HG03095 (cell line): ENCODE measurements around the gene ZNF789.

Experiments
- ATAC-seq: cut with Tn5 transposase; IDR thresholded peaks from one replicate; pipeline ENCODE4 v1.9.1; 2021; ENCODE audit warnings: moderate library complexity; ENCODE audit not compliant: unreplicated experiment

Gene ZNF789

GRCh38 chr7:99457650-99458493, 14.8 kb upstream of the ZNF789 start:
- no peak for ATAC-seq

DNA sequence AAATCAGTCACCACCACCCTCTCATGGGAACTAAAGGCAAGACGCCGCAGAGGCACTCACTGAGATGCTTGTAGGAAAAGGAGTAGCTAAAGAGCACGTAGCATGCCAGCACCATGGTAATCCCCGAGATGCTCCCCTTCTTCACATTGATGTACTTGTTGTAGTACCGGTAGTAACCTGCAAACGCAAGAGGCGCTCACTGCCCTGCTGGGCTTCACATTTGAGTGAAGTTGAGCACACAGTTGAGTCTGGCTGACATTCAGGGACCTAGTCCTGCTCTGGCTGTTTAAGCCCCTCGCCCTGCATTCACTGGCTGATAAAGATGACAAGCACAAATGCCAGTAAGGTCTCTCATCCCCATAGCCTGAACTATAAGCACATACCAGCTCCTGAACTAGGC, 13.6 kb upstream of the ZNF789 start:
- ATAC-seq: no peak

- no peak for ATAC-seq
These were observed 12.0 kb upstream of the ZNF789 start for GRCh38 chr7:99460651-99461050.

DNA sequence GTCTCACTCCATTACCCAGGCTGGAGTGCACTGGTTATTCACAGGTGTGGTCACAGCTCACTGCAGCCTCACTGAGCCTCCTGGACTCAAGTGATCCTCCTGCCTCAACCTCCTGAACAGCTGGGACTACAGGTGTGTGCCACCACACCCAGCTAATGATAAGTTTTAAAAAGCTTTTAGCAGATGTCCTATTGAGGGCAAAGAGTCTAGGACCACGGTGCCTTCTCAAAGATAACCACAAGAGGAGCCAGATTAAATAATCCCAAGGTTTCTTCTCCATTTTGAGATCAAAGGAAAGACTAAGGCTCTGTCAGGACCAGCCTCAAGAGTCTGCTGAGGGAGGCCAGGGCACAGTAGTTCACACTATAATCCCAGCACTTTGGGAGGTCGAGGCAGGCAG, 11.5 kb upstream of the ZNF789 start:
- no peak for ATAC-seq

DNA sequence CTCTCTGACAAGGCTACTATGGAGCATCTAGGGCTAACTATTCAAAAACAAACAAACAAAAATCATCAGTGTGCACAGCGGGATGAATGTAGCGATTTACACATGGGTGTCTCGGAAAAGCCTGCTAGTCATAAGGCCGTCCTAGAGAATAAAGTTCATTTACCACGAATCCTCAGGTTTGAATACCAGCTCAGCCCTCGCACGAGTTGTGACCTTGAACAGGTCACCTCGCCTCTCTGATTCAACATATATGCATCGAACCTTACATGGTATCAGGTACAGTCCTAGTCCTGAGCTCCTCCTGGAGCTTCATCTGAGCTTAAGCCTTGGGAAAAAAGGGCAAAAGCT, 7.3 kb upstream of the ZNF789 start:
- ATAC-seq: no peak

GRCh38 chr7:99468336-99468918, 4.3 kb upstream of the ZNF789 start:
- no peak for ATAC-seq

DNA sequence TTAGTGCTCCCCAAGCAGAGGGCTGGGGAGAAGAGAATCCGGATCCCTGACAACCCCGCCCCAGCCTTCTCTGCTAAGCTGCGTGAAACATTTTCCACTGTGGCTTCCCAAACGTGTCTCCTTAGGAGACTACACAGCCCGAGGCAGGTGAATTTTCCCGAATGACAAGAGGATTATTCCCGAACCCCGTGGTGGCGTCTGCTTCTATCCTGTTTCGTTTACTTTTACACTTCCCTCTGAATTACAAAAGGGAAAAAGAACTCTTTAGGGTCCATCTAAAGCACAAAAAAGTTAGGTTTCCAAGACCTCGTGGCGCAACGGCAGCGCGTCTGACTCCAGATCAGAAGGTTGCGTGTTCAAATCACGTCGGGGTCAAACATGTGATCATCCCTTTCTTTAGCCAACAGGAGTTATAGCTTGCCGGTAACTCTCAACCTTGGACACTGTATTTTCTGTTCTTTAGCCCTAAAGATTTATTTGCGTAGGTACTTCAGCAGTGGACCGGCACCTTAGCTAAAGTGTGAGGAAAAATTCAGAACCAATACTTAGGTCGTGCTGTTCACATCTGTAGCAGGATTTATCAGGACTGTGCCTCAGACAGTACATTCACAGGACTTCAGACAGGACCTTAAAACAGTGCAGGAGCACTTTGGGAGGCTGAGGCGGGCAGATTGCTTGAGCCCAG, 3.2 kb upstream of the ZNF789 start:
- ATAC-seq: no peak

- no peak for ATAC-seq
These were observed 566 bp downstream of the ZNF789 start for GRCh38 chr7:99473315-99473596.

- ATAC-seq: no peak
These were observed 3.4 kb downstream of the ZNF789 start for GRCh38 chr7:99476107-99476506.

- ATAC-seq: no peak
These were observed 6.1 kb downstream of the ZNF789 start for GRCh38 chr7:99478464-99479440.

DNA sequence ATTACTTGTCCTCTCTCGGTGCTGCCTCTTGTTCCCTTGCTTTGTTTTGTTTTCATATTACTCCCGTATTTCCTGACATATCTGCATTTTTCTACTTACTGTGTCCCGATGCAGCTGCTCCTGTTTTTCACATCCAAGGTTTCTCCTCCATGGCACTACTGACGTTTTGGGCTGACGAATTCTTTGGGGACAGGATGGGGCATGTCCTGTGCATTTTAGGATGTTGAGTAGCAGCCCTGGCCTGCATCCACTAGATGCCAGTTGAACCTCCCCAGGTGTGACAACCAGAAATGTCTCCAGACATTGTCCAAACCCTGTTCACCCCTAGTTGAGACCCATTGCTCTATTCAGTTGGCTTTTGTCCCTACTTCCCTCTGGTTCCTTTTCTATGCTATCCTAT, 12.4 kb downstream of the ZNF789 start:
- no peak for ATAC-seq

- no peak for ATAC-seq
These were observed 16.5 kb downstream of the ZNF789 start for GRCh38 chr7:99489235-99489634.

DNA sequence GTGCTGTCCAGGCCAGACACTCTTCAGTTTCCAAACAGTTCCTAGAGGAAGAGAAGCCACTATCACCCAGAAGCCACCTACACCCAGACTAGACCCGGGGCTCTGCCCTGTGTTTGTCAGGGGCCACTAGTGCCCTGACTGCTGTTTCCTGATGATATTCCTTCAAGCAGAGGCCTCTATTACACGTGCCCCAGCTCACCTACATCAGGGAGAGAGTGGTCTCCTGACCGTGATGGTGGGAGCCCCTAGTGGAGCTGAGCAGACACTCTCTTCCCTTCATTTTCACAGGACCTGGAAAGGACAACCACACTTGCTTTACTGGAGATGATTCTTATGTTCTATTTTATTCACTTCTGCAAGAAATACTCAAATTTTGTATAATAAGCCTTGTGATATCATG, 18.2 kb downstream of the ZNF789 start:
- no peak for ATAC-seq

- ATAC-seq: no peak
These were observed 21.1 kb downstream of the ZNF789 start for GRCh38 chr7:99493823-99494222.

GRCh38 chr7:99497766-99498545, 25.3 kb downstream of the ZNF789 start:
- no peak for ATAC-seq

DNA sequence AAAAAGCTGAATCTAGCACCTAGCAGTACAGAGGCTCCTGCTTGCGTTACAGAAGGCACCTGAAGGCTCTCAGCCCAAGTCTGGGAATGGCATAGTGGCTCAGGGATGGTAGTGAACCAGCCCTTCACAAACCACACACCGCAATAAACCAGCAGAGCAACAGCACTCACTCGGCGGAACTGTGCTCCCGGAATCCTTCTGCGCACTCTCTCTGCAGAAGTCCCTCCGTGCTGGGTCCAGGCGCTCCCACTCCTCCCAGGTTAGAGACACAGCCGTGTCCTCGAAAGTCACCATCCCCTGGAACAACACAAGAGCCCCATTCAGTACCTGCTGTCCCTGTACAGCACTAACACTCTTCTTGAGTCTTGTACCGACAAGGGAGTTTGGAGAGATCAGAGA, 25.9 kb downstream of the ZNF789 start:
- no peak for ATAC-seq

DNA sequence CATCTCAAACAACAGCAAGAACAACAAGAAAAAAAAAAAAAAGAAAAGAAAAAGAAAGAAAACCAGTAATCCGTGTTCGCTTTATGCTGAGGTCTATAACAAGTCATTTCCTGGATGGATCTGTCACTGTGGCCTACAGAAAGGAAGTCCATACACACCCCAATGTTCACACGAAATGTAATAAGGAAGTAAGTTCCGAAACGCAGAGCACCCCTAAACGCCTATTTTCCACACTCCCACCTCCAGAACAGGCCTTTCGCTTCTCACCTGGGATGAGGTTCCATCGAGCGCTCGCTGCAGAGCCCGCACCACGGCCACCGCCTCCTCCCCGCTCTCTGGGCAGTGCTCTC, 26.7 kb downstream of the ZNF789 start:
- peak; percentile 18 for ATAC-seq

GRCh38 chr7:99499721-99500636, 27.3 kb downstream of the ZNF789 start, which contains the start of gene ZNF394:
Gene ZNF394, minus strand, starts transcription at chr7:99500281. Its CDS starts 188 bp downstream, at chr7:99500093.
- ATAC-seq: peak; percentile 38

DNA sequence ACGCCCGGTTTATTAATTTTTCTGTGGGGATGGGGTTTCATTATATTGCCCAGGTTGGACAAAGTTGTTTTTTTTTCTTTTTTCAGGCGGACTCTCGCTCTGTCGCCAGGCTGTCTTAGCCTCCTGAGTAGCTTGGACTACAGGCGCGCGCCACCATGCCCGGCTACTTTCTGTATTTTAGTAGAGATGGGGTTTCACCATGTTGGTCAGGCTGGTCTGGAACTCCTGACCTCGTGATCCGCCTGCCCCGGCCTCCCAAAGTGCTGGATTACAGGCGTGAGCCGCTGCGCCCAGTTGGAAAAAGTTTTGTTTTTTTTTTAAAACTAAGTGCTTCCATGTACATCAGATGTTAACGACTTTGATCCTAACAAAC, 27.9 kb downstream of the ZNF789 start:
- no peak for ATAC-seq
